GM18868 (cell line): ENCODE data around the gene CD320.
"Not testable (repeated sequence)": the region's sequence is repeated elsewhere in the genome, so short reads cannot be mapped to it uniquely, and the experiment has no call there.

Experiments used
- ATAC-seq: cut with Tn5 transposase; IDR thresholded peaks from one replicate; pipeline ENCODE4 v1.9.1; 2021; ENCODE audit warnings: mild to moderate bottlenecking, moderate library complexity; ENCODE audit not compliant: unreplicated experiment

The CD320 gene

GRCh38 chr19:8333767-8334457 is 25.8 kb upstream of the CD320 start:
- ATAC-seq: no peak

- no peak for ATAC-seq
Measured at GRCh38 chr19:8332976-8333766, 25.0 kb upstream of the CD320 start.

GRCh38 chr19:8331263-8331845 is 23.2 kb upstream of the CD320 start:
- no peak for ATAC-seq

GRCh38 chr19:8329996-8330395 is 21.8 kb upstream of the CD320 start:
- no peak for ATAC-seq

- no peak for ATAC-seq
Measured at GRCh38 chr19:8325454-8325853, 17.3 kb upstream of the CD320 start.

GRCh38 chr19:8324186-8325050 is 16.3 kb upstream of the CD320 start:
- ATAC-seq: no peak

- no peak for ATAC-seq
Measured at GRCh38 chr19:8323781-8324185, 15.6 kb upstream of the CD320 start.

GRCh38 chr19:8322638-8322997 is 14.5 kb upstream of the CD320 start:
- ATAC-seq: no peak

GRCh38 chr19:8321986-8322637 is 14.0 kb upstream of the CD320 start:
- no peak for ATAC-seq

GRCh38 chr19:8321067-8321985 is 13.2 kb upstream of the CD320 start, which contains the start of the genes NDUFA7 and RPS28:
TSS of gene NDUFA7 (minus strand) at chr19:8321375. CDS start at chr19:8321358, 17 bp downstream.
TSS of gene RPS28 (plus strand) at chr19:8321496. CDS start at chr19:8321531, 35 bp downstream.
- ATAC-seq: peak; percentile 92

- ATAC-seq: no peak
Measured at GRCh38 chr19:8320564-8321066, 12.5 kb upstream of the CD320 start.

- ATAC-seq: no peak
Measured at GRCh38 chr19:8319807-8320520, 11.8 kb upstream of the CD320 start.

- not testable (repeated sequence) for ATAC-seq
Measured at GRCh38 chr19:8318835-8319234, 10.7 kb upstream of the CD320 start.

- ATAC-seq: no peak
Measured at GRCh38 chr19:8316351-8317125, 8.4 kb upstream of the CD320 start.

GRCh38 chr19:8314981-8315640 is 7.0 kb upstream of the CD320 start:
- ATAC-seq: not testable (repeated sequence)

- no peak for ATAC-seq
Measured at GRCh38 chr19:8311461-8312260, 3.5 kb upstream of the CD320 start.
